ENCODE results near the gene FLYWCH2. TPM values are rescaled to one million over a fixed set of nuclear protein-coding genes. Genes with fewer than 3 reads are reported as not detected.

The FLYWCH2 gene
- total and polyA plus RNA-seq, 2 experiments from 2014 or later = 30.9 to 45.0 TPM

GRCh38 chr16:2852003-2852730 is 30.8 kb upstream of the FLYWCH2 start:
- Mint-ChIP-seq H3K4me1 (no peaks in the 10 kb centered on the region; the same call in 2 of the 3 replicates), H3K36me3 (ENCODE audit: low read depth) (peaks cover 9% of the 10 kb centered on the region), H3K27ac (no peak overlapping the region), H3K4me3 (no peak overlapping the region), H3K27me3 (ENCODE audit: insufficient read depth, low read depth, poor library complexity) (peaks cover 13% of the 10 kb centered on the region), H3K9me3 (peaks cover 19% of the 10 kb centered on the region)
- Histone ChIP-seq H3K79me2 (replicated peaks; ENCODE audit: insufficient read depth) (no peaks in the 10 kb centered on the region), H3K4me2 (no peak overlapping the region), H3F3A (replicated peaks; ENCODE audit: low read depth) (no peaks in the 10 kb centered on the region), H2AFZ (no peak overlapping the region), H3K36me3 (ENCODE audit: insufficient read depth) (no peaks in the 10 kb centered on the region), H4K20me1 (replicated peaks; ENCODE audit: insufficient read depth) (no peaks in the 10 kb centered on the region), H3K27me3 (ENCODE audit: insufficient read depth) (no peaks in the 10 kb centered on the region), H3K27ac (ENCODE audit: low read depth) (no peak overlapping the region), H3K9me2 (ENCODE audit: insufficient read depth) (no peaks in the 10 kb centered on the region), H3K4me1 (ENCODE audit: insufficient read depth) (no peaks in the 10 kb centered on the region), H3K4me3 (no peak overlapping the region)
- ATAC-seq (no peak), DNase-seq (ENCODE audit: low spot score) (no peak)
- TF ChIP-seq ZNF462 (CRISPR knock-in tag; IDR thresholded peaks at IDR 0.05) (no peak), REST (IDR thresholded peaks at IDR 0.05; ENCODE audit: unreplicated experiment) (no peak), POLR2AphosphoS5 (IDR thresholded peaks at IDR 0.05; ENCODE audit: low read depth) (no peak), JUNB (IDR thresholded peaks at IDR 0.05; ENCODE audit: unreplicated experiment) (no peak), STAT1 (IDR thresholded peaks at IDR 0.05; ENCODE audit: unreplicated experiment) (no peak), EZH2phosphoT487 (IDR thresholded peaks at IDR 0.05; ENCODE audit: unreplicated experiment) (no peak), ZNF331 (CRISPR knock-in tag; IDR thresholded peaks at IDR 0.05; ENCODE audit: low read depth) (no peak), CTCF (conservative IDR thresholded peaks at IDR 0.05; ENCODE audit: low read depth in 2 of 2) (no peak), ETS1 (IDR thresholded peaks at IDR 0.05) (no peak), CREB1 (CRISPR knock-in tag; IDR thresholded peaks at IDR 0.05; ENCODE audit: low read depth) (no peak), EZH2 (IDR thresholded peaks at IDR 0.05; ENCODE audit: low read depth, unreplicated experiment) (no peak), ZNF114 (CRISPR knock-in tag; IDR thresholded peaks at IDR 0.05) (no peak), NANOG (IDR thresholded peaks at IDR 0.05; ENCODE audit: borderline replicate concordance) (no peak)
